NK-92 (cell line): ENCODE measurements around the gene CARD6.
"Not testable (repeated sequence)": the region's sequence is repeated elsewhere in the genome, so short reads cannot be mapped to it uniquely, and the experiment has no call there.

Experiments
- DNase-seq: peaks from one replicate; lab custom pipeline; 2025; ENCODE audit not compliant: unreplicated experiment; lab: John Stamatoyannopoulos, UW

CARD6 gene

DNA sequence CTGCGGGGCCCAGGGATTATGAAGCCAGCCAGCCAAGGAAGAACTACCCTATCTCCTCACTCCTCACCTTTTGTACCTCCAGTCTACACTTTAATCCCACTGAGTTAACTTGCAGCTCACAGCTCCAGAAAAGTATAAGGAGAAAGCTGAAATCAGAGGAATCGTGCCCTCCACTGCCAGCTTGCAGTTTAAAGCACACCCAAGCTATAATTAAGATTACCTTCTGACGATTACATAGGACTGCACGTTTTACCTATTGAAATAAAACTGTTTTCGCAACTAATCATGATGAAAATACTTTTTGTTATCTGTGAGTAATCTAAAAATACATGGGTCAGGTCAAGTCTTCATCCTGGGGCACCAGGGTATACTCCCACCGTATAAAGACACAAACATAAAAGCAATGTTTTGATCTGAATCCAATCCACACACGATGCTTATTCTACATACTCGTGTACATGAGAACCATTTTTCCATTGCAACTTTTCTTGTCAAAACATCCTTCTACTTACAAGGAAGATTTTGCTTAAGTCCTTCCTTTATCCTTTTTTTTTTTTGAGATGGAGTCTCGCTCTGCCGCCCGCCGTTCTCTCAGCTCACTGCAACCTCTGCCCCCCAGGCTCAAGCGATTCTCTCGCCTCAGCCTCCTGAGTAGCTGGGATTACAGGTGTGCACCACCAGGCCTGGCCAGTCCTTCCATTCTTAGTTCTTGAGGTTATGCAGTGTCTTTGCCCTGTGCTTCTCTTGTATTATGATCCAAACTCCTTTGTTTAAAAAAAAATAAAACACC, 13.8 kb upstream of the CARD6 start:
- DNase-seq: no peak

DNA sequence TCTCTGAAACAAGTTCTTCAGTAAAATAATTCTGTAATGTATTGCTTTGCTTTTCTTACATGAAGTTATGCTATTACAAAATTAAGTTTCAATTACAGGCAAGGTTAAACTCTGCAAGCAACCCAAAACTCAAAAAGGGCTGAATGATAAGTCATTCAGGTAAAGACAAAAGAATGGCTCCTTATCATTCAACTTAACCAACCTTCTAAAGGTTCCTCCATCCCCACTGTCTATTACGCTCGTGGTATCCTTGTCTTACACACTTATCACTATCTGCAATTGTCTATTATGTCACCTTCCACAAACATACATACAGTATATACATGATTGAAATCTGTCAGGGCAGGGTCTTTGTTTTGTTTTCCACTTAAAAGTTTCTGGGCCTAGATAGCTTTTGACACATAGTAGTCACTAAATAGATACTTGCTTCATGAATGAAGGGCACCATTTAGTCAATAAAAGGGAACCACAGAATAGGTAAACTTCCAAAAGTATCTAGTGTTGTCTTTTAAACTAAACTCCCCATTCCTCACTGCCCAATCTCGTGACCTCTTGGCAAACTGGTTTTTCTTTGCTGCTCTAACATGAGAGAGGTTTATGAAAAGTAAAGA, 13.0 kb upstream of the CARD6 start:
- no peak for DNase-seq

DNA sequence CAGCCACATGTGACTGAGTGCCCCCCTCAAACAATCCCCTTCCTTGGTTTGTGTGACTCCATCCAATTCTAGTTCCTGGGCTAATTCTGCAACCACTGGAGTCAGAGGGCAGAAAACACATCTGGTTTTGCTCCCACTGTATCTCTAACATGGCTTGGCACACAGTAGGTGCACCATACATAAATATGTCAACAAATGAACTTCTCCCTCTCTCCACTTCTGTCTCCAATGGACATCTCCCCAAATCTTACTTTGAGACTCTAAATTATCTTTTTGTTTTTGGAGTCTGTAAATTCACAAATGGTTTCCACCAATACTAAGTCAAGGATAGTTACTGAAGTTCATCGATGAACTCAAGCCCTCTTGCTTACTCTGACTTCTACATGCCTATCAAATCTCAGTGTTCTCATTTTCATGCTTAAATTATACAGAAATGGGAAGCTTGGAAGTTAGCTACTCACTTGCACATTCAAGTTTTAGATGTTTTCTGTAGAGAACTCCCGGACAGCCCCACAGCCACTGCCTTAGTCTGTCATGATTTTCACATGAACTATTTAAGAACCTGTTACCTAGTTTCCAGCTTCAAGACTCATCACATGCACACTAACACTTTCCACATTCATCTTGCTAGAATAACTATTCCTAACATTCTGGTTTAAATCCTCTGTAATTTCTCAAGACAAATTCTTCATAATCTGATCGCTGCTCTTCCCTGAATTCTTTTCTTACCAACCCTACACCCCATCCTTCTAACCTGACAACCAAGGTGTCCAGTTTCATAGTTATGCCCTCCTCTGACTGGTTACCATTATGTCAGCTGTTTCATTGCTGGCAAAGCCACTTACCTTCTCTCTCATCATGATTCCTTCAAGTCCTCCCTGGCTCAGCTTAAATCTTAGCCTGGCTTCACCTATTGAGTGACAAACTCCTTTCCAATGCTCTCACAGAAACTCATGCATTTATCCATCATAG, 12.2 kb upstream of the CARD6 start:
- DNase-seq: no peak

DNA sequence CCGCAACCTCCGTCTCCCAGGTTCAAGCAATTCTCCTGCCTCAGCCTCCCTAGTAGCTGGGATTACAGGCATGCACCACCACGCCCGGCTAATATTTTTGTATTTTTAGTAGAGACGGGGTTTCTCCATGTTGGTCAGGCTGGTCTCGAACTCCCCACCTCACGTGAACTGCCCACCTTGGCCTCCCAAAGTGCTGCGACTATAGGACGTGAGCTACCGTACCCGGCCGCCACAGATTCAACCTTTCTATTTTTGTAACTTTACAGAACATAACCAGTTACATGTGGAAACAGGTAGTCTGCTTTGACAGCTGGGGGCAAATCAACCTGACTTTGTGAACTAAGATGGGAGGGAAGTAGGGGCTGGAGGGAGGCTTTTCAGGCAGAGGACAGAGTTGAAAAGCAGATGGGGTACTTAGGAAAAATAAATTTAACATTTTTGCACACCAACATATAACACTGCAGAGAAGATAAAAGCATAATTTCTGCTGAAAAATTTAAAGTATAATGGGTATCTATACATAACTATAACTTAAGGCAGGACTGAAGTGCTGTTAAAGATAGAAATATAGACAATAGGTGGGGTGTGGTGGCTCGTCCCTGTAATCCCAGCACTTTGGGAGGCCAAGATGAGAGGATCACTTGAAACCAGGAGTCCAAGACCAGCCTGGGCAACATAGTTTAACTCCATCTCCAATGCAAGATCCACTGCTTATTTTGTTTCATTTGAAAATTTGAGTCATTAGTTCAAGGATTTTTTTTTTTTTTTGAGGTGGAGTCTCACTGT, 11.2 kb upstream of the CARD6 start:
- no peak for DNase-seq

DNA sequence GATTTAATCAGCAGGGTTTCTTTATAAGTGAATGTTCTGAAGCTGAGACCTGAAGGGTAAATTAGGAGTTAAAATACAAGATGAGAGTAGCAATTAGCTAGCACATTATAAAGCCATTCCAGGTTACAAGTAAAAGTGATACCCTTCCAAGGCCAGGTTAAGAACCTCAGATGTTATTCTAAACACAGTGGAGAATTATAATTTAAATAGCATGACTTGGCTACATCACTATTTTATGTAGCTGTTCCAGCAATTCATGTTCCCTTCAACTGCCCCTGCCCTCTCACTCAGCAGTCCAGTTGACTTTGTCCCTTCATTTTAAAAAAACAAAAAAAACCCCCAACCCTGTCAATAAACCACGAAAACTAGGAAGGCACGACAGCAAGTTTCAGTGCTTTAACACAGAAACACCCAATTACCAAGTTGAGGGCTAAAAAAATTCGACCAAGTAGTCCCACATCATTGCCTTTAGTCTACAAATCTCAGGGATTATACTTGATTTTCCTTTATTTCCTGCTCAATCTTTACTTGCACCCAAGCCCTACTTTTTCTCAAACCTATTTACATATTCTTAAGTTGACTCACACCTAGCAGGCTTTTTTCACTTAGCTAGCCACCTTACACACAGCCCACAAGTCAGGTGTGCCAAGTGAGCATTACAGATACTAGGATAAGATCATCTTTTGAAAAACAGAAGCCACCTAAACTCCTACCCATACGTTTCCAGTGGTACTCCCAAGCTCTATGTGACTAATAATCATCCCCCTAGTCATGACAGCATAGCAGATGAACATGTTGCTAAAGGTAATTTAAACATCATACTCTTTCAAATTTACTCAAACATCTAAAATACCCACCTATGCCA, 9.6 kb upstream of the CARD6 start:
- DNase-seq: no peak

DNA sequence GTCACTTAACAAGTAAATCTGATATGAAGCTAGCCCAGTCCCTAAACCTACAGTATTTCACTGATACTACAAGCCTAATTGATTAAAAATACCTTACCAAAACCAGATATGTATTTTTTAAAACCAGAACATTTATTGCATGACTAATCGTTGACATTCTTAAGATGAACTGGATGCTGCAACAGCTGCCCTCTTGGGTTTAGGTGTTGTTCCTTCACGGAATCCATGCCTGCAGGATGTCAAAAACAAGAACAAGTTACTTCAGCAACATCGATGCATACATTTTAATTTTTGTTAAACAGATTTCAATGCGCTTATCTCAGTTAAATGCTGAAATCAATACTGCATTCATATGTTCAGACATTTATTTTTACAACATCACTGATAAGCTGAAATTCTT, 8.8 kb upstream of the CARD6 start:
- no peak for DNase-seq

DNA sequence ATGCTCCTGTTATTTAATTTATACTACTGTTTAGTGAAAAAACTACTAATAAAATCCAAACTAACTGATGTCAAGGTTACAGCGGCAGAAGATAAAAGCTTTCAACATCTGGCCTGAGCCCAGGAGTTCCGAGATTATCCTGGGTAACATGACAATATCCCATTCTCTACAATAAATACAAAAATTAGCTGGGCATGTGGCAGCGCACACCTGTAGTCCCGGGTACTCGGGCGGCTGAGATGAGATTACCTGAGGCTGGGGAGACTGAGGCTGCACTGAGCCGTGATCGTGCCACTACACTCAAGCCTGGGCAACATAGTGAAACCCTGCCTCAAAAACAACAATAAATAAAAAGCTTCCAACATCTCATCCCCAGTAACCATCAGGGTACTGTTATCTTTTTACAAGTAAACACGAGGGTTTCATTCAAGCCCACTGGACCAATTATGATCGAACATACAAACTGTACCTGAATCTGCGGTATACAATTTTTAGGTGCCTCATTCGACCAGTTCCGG, 7.4 kb upstream of the CARD6 start:
- no peak for DNase-seq

DNA sequence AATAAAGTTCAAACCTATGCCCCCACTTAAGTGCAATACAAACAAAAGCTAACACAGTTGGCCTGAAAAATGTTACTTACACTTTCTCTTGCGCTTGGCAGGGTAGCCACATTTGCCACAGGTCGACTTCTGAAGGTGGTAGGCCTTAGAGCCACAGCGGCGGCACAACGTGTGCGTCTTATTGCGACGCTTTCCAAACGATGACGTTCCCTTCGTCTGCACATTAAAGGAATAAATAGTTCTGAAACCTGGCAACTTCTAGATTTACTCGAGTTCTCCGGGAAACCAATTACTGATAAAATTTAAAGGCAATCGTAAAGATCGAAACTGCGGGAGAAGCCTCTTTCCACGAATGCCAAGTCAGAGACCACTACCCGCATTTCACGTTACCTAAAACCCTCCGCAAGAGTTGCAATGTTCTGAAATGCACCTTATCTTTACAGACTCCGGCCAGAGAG, 6.7 kb upstream of the CARD6 start:
- no peak for DNase-seq

DNA sequence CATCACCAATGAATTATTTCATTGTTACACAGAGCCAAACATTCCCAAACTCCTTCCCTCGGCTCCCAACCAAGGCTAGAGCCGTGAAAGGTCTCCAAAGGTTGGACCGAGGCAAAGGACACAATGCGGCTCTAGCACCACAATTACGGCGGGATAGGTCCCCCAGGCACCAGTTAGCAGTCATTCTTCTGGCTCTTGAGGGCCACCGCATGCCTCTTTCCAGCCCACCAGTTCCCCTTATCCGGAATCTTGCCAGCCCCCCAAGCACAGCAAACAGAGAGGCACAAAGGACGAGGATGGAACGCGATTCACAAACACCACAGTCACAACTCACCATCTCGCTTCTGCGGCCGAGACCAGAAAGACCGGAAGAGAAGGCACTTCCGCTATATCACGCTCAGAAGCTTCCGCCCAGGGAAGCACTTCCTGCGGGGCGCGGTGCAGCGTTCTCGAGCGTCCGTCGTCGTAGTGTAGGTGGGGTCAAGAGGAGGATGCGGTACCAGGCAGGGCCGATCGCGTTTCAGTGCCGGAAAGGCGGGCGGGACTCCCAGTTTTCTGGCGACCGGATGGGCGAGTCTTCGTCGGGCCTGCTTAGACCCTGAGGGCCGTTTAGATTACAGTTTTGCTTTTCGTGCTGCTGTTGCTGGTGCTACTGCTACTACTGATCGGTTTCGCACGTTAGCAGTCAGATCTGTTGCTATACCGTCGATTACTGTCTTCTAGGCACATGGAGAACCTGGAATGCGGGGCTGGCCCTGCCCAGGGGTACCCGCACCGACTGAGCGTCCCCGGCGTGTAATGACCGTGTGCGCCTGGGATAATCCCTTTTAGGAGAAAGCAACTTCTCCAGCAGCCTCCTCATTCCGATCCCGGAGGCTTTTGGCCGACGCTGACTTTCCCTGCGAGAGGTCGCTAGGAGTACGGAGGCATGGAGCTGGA, 6.0 kb upstream of the CARD6 start, which contains the start of gene RPL37:
RPL37 (minus strand) TSS at position 374 of the 939 bp plus-strand sequence; CDS start at position 337, 37 bp downstream.
- DNase-seq: peak; percentile 31

DNA sequence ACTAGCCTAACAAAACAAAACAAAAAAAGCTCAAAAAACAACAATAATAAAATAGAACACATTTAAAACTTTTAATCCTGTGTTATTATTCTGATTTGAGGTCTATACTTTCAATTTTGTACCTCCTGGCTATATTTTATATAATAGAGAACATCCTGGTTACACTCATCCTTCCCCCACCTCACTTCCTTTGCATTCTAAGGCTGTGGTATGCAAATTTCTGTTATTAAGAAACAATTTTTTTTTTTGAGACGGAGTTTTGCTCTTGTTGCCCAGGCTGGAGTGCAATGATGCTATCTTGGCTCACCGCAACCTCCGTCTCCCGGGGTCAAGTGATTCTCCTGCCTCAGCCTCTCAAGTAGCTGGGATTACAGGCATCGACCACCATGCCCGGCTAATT, 3.1 kb upstream of the CARD6 start:
- no peak for DNase-seq

DNA sequence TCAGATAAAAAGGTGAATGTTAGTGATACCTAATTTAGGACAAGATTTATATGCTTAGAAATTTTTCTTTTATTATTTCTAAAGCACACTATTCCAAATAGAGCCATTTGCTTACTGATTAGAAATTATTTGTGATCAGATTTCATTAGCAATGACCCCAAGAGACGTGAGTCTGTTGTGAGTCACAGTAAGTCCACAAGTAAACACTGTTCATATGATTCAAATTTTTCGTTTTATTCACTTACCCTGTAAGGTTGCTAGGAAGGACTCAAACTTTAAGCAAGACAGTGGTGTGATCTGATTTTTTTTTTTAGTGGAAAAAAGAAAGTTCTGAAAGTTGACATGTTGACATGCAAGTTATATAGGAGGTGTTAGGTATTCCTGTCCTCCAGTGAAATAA, 1.2 kb downstream of the CARD6 start:
- no peak for DNase-seq

DNA sequence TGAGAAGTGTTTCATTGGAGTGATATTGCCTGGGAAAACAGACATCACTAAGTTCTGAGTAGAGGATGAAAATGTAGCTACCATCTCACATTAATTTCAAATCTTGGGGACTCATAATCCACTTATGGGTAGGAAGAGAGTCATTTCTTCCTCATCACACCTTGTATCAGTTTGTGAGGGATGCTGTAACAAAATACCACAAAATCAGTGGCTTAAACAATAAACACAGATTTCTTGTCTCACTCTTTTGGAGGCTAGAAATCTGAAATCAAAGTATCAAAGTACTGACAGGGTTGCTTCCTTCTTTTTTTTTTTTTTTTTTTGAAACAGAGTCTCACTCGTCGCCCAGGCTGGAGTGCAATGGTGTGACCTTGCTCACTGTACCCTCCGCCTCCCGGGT, 3.4 kb downstream of the CARD6 start:
- no peak for DNase-seq

DNA sequence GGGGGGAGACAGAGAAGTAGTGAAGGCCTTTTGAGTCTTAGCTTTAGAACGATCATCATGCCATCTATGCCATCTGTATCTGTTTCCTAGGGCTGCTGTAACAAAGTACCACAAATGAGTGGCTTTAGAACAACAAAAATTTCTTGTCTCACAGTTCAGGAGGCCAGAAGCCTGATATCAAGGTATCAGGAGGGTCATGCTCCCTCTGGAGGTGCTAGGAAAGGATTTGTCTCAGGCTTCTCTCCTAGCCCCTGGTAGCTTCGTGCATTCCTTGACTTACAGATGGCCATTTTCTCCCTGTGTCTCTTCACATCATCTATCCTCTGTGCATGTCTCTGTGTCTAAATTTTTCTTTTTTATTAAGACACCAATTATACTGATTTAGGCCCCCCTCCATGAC, 5.2 kb downstream of the CARD6 start:
- no peak for DNase-seq

DNA sequence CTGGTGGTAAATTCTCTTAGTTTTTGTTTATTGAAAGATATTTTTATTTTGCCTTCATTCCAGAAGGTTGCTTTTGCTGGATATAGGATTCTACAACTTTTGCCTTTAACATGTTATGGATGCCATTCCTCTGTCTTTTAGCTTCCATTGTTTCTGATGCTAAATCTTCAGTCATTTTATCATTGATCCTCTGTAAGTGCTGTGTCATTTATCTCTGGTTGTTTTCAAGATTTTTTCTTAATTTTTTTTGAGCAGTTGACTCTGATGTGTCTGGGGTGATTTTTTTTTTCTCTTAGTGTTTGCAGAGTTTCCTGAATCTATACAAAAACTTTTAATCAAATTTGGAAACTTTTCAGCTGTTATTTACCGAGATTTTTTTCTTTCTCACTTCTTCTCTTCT, 6.4 kb downstream of the CARD6 start:
- no peak for DNase-seq

DNA sequence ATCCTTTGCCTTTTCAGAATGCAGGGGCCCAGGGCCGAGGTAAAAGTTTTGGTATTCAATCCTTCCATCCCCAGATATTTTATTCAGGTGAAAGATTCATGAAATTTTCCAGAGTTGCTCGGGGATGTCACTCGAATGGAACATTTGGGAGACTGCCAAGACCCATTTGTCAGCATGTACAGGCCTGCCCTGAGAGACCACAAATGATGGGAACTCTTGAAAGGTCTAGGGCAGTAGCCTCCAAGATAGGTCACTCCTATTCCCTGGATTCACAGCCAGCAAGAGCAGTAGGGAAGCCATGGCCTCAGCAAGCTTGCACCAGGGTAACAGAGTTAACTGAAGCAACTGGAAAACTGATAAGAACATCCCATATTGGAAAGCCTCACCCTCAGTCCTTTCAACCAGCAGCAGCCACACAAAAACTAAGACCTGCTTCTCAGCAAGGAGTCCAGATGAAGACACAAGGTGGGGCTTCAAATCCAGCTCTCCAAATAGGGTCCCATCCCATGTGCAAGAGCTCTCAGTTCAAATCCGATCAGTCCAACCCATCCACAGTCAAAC, 12.5 kb downstream of the CARD6 start:
- no peak for DNase-seq

DNA sequence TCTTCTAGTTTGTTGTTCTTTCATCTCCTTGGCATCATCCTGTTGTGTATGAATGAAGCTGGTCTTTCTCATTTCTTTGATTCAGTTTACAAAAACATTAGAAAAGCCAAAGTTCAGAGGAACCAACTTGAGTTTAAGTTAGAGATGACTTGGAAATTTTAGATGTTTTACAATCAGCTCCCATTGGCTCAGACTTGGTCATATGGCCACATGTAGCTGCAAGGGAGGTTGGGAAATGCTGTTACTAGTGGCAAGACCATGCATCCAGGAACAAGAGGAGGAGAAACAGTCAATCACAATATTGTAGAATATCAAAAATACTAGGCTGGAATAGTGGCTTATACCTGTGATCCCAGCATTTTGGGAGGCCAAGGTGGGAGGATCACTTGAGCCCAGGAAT, 19.5 kb downstream of the CARD6 start:
- DNase-seq: no peak

DNA sequence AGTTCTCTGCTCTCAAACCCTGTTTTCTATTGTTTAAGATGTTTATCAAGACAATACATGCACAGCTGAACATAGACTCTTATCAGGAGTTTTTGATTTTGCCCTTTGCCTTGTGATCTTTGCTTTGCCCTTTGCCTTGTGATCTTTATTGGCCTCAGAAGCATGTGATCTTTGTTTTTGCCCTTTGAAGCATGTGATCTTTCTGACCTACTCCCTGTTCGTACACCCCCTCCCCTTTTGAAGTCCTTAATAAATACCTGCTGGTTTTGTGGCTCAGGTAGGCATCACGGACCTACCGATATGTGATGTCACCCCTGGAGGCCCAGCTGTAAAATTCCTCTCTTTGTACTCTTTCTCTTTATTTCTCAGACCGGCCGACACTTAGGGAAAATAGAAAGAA, 23.8 kb downstream of the CARD6 start:
- not testable (repeated sequence) for DNase-seq

DNA sequence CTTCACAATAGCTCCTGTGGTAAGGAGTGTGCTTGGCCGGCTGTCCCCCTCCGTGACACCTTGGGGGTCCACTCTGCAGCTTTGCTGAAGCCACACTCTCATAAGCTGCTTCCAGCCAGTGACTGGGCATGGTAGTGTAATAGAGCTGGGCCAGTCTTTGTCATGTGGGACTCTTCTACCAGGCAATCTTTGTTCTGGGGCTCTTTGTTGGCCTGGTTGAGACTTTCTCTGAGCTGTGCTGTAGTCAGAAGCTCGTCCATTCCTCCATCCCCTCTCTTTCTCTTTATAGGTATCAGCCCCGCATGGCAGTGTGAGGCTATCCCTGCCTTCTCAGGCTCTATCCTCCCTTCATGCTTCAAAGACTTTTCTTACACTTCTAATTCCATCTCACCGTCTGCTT, 25.7 kb downstream of the CARD6 start:
- DNase-seq: no peak
